Endodermal cell (in vitro differentiated cells): Measurements from ENCODE around the gene PPP1R26. TPM values are rescaled to one million over a fixed set of nuclear protein-coding genes. Genes with fewer than 3 reads are reported as not detected.
"Not testable (repeated sequence)": the region's sequence is repeated elsewhere in the genome, so short reads cannot be mapped to it uniquely, and the experiment has no call there.

Experiments used
- DNase-seq: peaks from one replicate; pipeline ENCODE4 v3.0.0-alpha.2; 2017
- H3K27ac ChIP-seq: 2 replicates; pipeline ENCODE4 v1.5.1; 2013; ENCODE audit warnings: mild to moderate bottlenecking, low read depth, low read length, moderate library complexity
- H3K27me3 ChIP-seq: 2 replicates; pipeline ENCODE4 v1.6.1; 2013; ENCODE audit warnings: mild to moderate bottlenecking, low read length, moderate library complexity; ENCODE audit not compliant: insufficient read depth, control insufficient read depth, poor library complexity, severe bottlenecking
- H3K36me3 ChIP-seq: 2 replicates; pipeline ENCODE4 v1.7.0; 2013; ENCODE audit warnings: mild to moderate bottlenecking, low read length, moderate library complexity; ENCODE audit not compliant: control insufficient read depth, insufficient read depth
- H3K4me1 ChIP-seq: one replicate; pipeline ENCODE4 v1.7.0; 2013; ENCODE audit warnings: low read length; ENCODE audit not compliant: control insufficient read depth, insufficient read depth
- H3K4me3 ChIP-seq: 2 replicates; pipeline ENCODE4 v1.5.1; 2013; ENCODE audit warnings: mild to moderate bottlenecking, low read length, moderate library complexity
- H3K9ac ChIP-seq: 2 replicates; pipeline ENCODE4 v1.6.1; 2013; ENCODE audit warnings: mild to moderate bottlenecking, low read length, moderate library complexity; ENCODE audit not compliant: poor library complexity, severe bottlenecking; ENCODE audit errors: extremely low read depth
- H3K9me3 ChIP-seq: 2 replicates; pipeline ENCODE4 v1.6.1; 2013; ENCODE audit warnings: mild to moderate bottlenecking, low read length, moderate library complexity; ENCODE audit not compliant: control insufficient read depth
- H3K27ac Mint-ChIP-seq: 2 replicates; pipeline ENCODE4 v1.8.0; 2020; ENCODE audit warnings: mixed read lengths
- H3K27me3 Mint-ChIP-seq: 2 replicates; pipeline ENCODE4 v1.8.0; 2021; ENCODE audit warnings: mild to moderate bottlenecking, mixed read lengths; ENCODE audit not compliant: insufficient read depth
- H3K36me3 Mint-ChIP-seq: 2 replicates; pipeline ENCODE4 v1.8.0; 2020; ENCODE audit warnings: low read depth, mixed read lengths
- H3K4me1 Mint-ChIP-seq: 2 replicates; pipeline ENCODE4 v1.8.0; 2020; ENCODE audit warnings: mixed read lengths
- H3K4me3 Mint-ChIP-seq: 2 replicates; pipeline ENCODE4 v1.8.0; 2020; ENCODE audit warnings: mild to moderate bottlenecking, moderate library complexity, mixed read lengths
- H3K9me3 Mint-ChIP-seq: 2 replicates; pipeline ENCODE4 v1.8.0; 2020; ENCODE audit warnings: mild to moderate bottlenecking, mixed read lengths
- CTCF ChIP-seq: fragments of 200-600 bp; sonication (generic); conservative IDR thresholded peaks from 2 replicates; pipeline ENCODE4 v1.5.0; 2021; ENCODE audit warnings: antibody characterized with exemption, mild to moderate bottlenecking
- WGBS, 2 experiments: methylation state at CpG; one replicate each; pipeline versions ENCODE4 v1.1.5 to v1.1.7; 2013; ENCODE audit warnings: missing lambda C conversion rate in 2 of 2, mixed read lengths in 1 of 2; ENCODE audit not compliant: insufficient coverage in 1 of 2, insufficient read length in 1 of 2; 5-methylcytosine and 5-hydroxymethylcytosine counted together
- total RNA-seq, 2 donors: library from RNA; stranded (reverse); fragmentation: NEBNext Ultra II Directional in 1 of 2; extraction: Animal tissue kit (Norgen Biotek cat#: 25700) in 1 of 2; gene quantifications; 2 replicates in 1 of 2; 3 replicates in 1 of 2; pipeline ENCODE4 v1.2.1, GENCODE V29; 2021

The PPP1R26 gene
- total RNA-seq, 2 donors from 2014 or later: 43.2 to 54.5 TPM

- H3K27me3 ChIP-seq, H3K27ac Mint-ChIP-seq, H3K9me3 Mint-ChIP-seq, H3K9ac ChIP-seq, H3K36me3 Mint-ChIP-seq, H3K36me3 ChIP-seq, H3K27ac ChIP-seq, DNase-seq, H3K4me1 ChIP-seq, H3K4me3 Mint-ChIP-seq, H3K4me3 ChIP-seq, H3K4me1 Mint-ChIP-seq, H3K9me3 ChIP-seq: not testable (repeated sequence)
- 90 to 100% methylated on average over 2 to 13 of the region's 13 CpGs for WGBS, 2 experiments
- peaks cover 13% of the 10 kb centered on the region for H3K27me3 Mint-ChIP-seq
These were observed 56.0 kb downstream of the PPP1R26 start for GRCh38 chr9:135535631-135536030.

- Histone ChIP-seq H3K4me1 (no peaks in the 10 kb centered on the region), H3K27me3 (no peaks in the 10 kb centered on the region), H3K9me3 (no peaks in the 10 kb centered on the region), H3K4me3 (no peak overlapping the region), H3K36me3 (no peaks in the 10 kb centered on the region), H3K27ac (no peak overlapping the region), H3K9ac (no peak overlapping the region)
- Mint-ChIP-seq H3K9me3 (no peaks in the 10 kb centered on the region), H3K4me1 (no peaks in the 10 kb centered on the region), H3K4me3 (no peak overlapping the region), H3K27ac (no peak overlapping the region), H3K36me3 (no peaks in the 10 kb centered on the region), H3K27me3 (peaks cover 13% of the 10 kb centered on the region)
- no peak for DNase-seq
- no peak for TF ChIP-seq CTCF
- 85 to 98% methylated on average over 6 to 8 of the region's 8 CpGs for WGBS, 2 experiments
These were observed 56.6 kb downstream of the PPP1R26 start for GRCh38 chr9:135536216-135536615.

Other genes starting within 250 kb of the PPP1R26 start
- gene MRPS2, start 20.9 kb downstream of the PPP1R26 start, total RNA-seq: 10 to 100 TPM; 50.2 to 53.1 TPM
- gene LCN1, start 41.7 kb downstream of the PPP1R26 start, total RNA-seq: not detected
- not detected for gene OBP2A, start 66.3 kb downstream of the PPP1R26 start, total RNA-seq
- not detected for gene PAEP, start 82.0 kb downstream of the PPP1R26 start, total RNA-seq
- gene GLT6D1, start 159.8 kb downstream of the PPP1R26 start, total RNA-seq: under 1 TPM in 1 of 2 donors, not detected in 1; 0.60 TPM
- 10 to 100 TPM in 1 of 2 donors, under 1 TPM in 1; 0.46 to 10.7 TPM for gene LCN9, start 183.5 kb downstream of the PPP1R26 start, total RNA-seq
- not detected for gene SOHLH1, start 219.7 kb downstream of the PPP1R26 start, total RNA-seq
- under 1 TPM in 1 of 2 donors, not detected in 1; 0.15 TPM for gene KCNT1, start 222.4 kb downstream of the PPP1R26 start, total RNA-seq